Kidney (tissue), 14 donors: ENCODE measurements around the gene MPL. TPM values are rescaled to one million over a fixed set of nuclear protein-coding genes. Genes with fewer than 3 reads are reported as not detected.

Experiments
- DNase-seq, 5 donors: peaks; one replicate each; pipeline ENCODE4 v3.0.0-alpha.2; 2013 to 2020
- FAIRE-seq: peaks from 2 replicates; lab custom pipeline; 2012; peaks lifted over from hg19 to GRCh38; lab: Jason Lieb, UNC
- H3K27ac ChIP-seq, 2 donors: one replicate each; pipeline ENCODE4 v1.7.0; 2013; ENCODE audit warnings: low read depth in 2 of 2, low read length in 2 of 2, inconsistent platforms in 1 of 2
- H3K27me3 ChIP-seq: one replicate; pipeline ENCODE4 v1.7.1; 2013; ENCODE audit warnings: low read length, inconsistent platforms; ENCODE audit not compliant: control insufficient read depth, insufficient read depth
- H3K36me3 ChIP-seq, 3 donors: one replicate each; pipeline versions ENCODE4 v1.7.0 to v1.7.1; 2013; ENCODE audit warnings: low read length in 3 of 3, control low read depth in 1 of 3, inconsistent platforms in 1 of 3; ENCODE audit not compliant: insufficient read depth in 3 of 3, control insufficient read depth in 2 of 3
- H3K4me1 ChIP-seq, 3 donors: one replicate each; pipeline versions ENCODE4 v1.7.0 to v1.7.1; 2013; ENCODE audit warnings: low read length in 3 of 3, inconsistent platforms in 1 of 3, low read depth in 1 of 3; ENCODE audit not compliant: control insufficient read depth in 2 of 3, insufficient read depth in 2 of 3
- H3K4me3 ChIP-seq, 3 donors: one replicate each; pipeline versions ENCODE4 v1.7.0 to v1.8.1; 2013; ENCODE audit warnings: low read length in 3 of 3, control low read depth in 1 of 3, inconsistent platforms in 1 of 3
- H3K9ac ChIP-seq, 3 donors: one replicate each; pipeline versions ENCODE4 v1.7.0 to v1.7.1; 2013; ENCODE audit warnings: low read length in 3 of 3, control low read depth in 1 of 3, inconsistent platforms in 1 of 3
- H3K9me3 ChIP-seq, 3 donors: one replicate each; pipeline versions ENCODE4 v1.7.0 to v1.7.1; 2013; ENCODE audit warnings: low read length in 3 of 3, control low read depth in 1 of 3, inconsistent platforms in 1 of 3; ENCODE audit not compliant: control insufficient read depth in 2 of 3, insufficient read depth in 1 of 3
- CTCF ChIP-seq: IDR thresholded peaks from 3 replicates; pipeline ENCODE4 v1.5.1; 2012; ENCODE audit warnings: mild to moderate bottlenecking, moderate library complexity, borderline replicate concordance; ENCODE audit not compliant: insufficient read depth; ENCODE audit errors: extremely low read depth
- intact Hi-C: fragments of 100-400 bp; cut with DNase I; formaldehyde crosslinking; loops from one replicate; pipeline ENCODE4 v1.11.1; 2022
- polyA plus RNA-seq: library from polyadenylated mRNA; stranded (reverse); fragments of 350-450 nt; fragmentation: Illumina TruSeq; extraction: RNeasy Lipid Tissue Mini Kit (QIAGEN cat#74804); gene quantifications from one replicate; pipeline ENCODE4 v1.2.3, GENCODE V29; 2014; ENCODE audit warnings: low read depth, low replicate concordance; ENCODE audit not compliant: insufficient read depth
- total RNA-seq: library from RNA; stranded (reverse); fragmentation: NEBNext Ultra II Directional; extraction: Animal tissue kit (Norgen Biotek cat#: 25700); gene quantifications from one replicate; pipeline ENCODE4 v1.2.1, GENCODE V29; 2021
- donor health status: control.
- donor health status: control.
- donor health status: control.
- donor health status: control.
- donor health status: control.
- donor health status: DM: yes; HTN: yes; CAD: no.
- donor health status: Normal renal cell carcinoma (clear cell type).

Gene MPL
- total and polyA plus RNA-seq, 2 donors from 2014 or later = 0.25 TPM; not detected in 1

- intact Hi-C loops = no loop called here
- Histone ChIP-seq H3K27ac (no peak overlapping the region), H3K36me3 (peaks cover 4 to 28% (median 18%) of the 10 kb centered on the region in 3 donors), H3K9me3 (no peaks in the 10 kb centered on the region), H3K4me3 (no peak overlapping the region), H3K27me3 (no peaks in the 10 kb centered on the region), H3K9ac (no peak overlapping the region), H3K4me1 (peaks cover 0 to 10% (median 6%) of the 10 kb centered on the region in 3 donors)
- DNase-seq (no peak), FAIRE-seq (no peak)
- no peak for TF ChIP-seq CTCF
These were observed 23.0 kb downstream of the MPL start for GRCh38 chr1:43360616-43361015.

GRCh38 chr1:43363283-43363934, 25.8 kb downstream of the MPL start:
- Histone ChIP-seq H3K36me3 (peaks cover 4 to 28% (median 18%) of the 10 kb centered on the region in 3 donors), H3K27me3 (no peaks in the 10 kb centered on the region), H3K9me3 (no peaks in the 10 kb centered on the region), H3K4me1 (peaks cover 0 to 18% (median 5%) of the 10 kb centered on the region in 3 donors), H3K9ac (no peak overlapping the region), H3K4me3 (no peak overlapping the region), H3K27ac (no peak overlapping the region)
- no peak for TF ChIP-seq CTCF
- DNase-seq = no peak
- intact Hi-C loops = no loop called here
- no peak for FAIRE-seq

GRCh38 chr1:43363935-43364525, 26.4 kb downstream of the MPL start:
- no peaks in the 10 kb centered on the region for H3K9me3 ChIP-seq
- no peak overlapping the region for H3K9ac ChIP-seq
- FAIRE-seq = no peak
- intact Hi-C loops = no loop called here
- H3K4me3 ChIP-seq = no peak overlapping the region
- peaks cover 0 to 22% (median 8%) of the 10 kb centered on the region in 3 donors for H3K4me1 ChIP-seq
- TF ChIP-seq CTCF = no peak
- no peak overlapping the region for H3K27ac ChIP-seq
- no peaks in the 10 kb centered on the region for H3K27me3 ChIP-seq
- DNase-seq = no peak
- H3K36me3 ChIP-seq = peaks cover 4 to 28% (median 18%) of the 10 kb centered on the region in 3 donors
